B cell (primary cell): ENCODE data around the gene NHSL2.

Source experiments
- EZH2 ChIP-seq: IDR thresholded peaks from 2 replicates; pipeline ENCODE4 v1.6.1; 2012; ENCODE audit warnings: borderline replicate concordance, low read depth, mild to moderate bottlenecking, moderate library complexity, low read length; ENCODE audit not compliant: insufficient read depth, poor library complexity, severe bottlenecking
- TF ChIP-seq, protein P1 (sequence below): fragments of 200-600 bp; IDR thresholded peaks from one replicate; pipeline ENCODE4 v1.8.0; 2022; ENCODE audit warnings: antibody characterized with exemption, mild to moderate bottlenecking

DNA sequence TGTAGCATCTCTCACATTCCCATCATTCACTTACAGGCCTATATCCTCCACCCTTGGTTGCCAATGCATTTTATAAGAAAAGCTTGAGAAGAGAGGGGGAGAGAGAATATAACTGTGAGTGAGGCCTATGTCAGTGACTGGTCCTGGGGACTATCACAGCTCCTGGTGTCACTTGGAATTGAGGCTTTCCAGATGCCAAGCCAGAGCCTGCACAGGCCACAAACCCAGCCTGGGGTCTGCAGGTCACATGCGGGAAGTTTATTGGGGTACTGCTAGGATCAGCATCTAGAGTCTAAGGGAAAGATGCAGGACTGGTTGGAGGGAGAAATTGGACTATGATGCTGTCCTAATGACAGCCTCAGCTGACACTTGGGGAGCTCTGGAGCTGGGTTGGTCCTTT, 173.5 kb downstream of the NHSL2 start:
- TF ChIP-seq EZH2: no peak
- TF ChIP-seq, protein P1, sequence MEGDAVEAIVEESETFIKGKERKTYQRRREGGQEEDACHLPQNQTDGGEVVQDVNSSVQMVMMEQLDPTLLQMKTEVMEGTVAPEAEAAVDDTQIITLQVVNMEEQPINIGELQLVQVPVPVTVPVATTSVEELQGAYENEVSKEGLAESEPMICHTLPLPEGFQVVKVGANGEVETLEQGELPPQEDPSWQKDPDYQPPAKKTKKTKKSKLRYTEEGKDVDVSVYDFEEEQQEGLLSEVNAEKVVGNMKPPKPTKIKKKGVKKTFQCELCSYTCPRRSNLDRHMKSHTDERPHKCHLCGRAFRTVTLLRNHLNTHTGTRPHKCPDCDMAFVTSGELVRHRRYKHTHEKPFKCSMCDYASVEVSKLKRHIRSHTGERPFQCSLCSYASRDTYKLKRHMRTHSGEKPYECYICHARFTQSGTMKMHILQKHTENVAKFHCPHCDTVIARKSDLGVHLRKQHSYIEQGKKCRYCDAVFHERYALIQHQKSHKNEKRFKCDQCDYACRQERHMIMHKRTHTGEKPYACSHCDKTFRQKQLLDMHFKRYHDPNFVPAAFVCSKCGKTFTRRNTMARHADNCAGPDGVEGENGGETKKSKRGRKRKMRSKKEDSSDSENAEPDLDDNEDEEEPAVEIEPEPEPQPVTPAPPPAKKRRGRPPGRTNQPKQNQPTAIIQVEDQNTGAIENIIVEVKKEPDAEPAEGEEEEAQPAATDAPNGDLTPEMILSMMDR: no peak
